Trophoblast cell (in vitro differentiated cells and primary cell): Measurements from ENCODE around the gene DDR2.

Source experiments
- DNase-seq, 2 donors: peaks; one replicate each; pipeline ENCODE4 v3.0.0-alpha.2; 2016
- H2AFZ ChIP-seq: 2 replicates; pipeline ENCODE4 v1.6.1; 2013; ENCODE audit warnings: low read length, moderate library complexity, mild to moderate bottlenecking; ENCODE audit not compliant: insufficient read depth, poor library complexity
- H2AK5ac ChIP-seq: 2 replicates; pipeline ENCODE4 v1.6.1; 2013; ENCODE audit warnings: mild to moderate bottlenecking, low read length
- H2BK120ac ChIP-seq: 2 replicates; pipeline ENCODE4 v1.6.1; 2013; ENCODE audit warnings: low read length, mild to moderate bottlenecking, moderate library complexity; ENCODE audit not compliant: insufficient read depth, poor library complexity
- H2BK12ac ChIP-seq: 2 replicates; pipeline ENCODE4 v1.6.1; 2013; ENCODE audit warnings: mild to moderate bottlenecking, low read length, moderate library complexity
- H2BK5ac ChIP-seq: 2 replicates; pipeline ENCODE4 v1.6.1; 2013; ENCODE audit warnings: low read length, low read depth, moderate library complexity, mild to moderate bottlenecking; ENCODE audit not compliant: poor library complexity
- H3K14ac ChIP-seq: 2 replicates; pipeline ENCODE4 v1.6.1; 2013; ENCODE audit warnings: mild to moderate bottlenecking, low read length
- H3K18ac ChIP-seq: 2 replicates; pipeline ENCODE4 v1.6.1; 2013; ENCODE audit warnings: mild to moderate bottlenecking, low read length
- H3K23ac ChIP-seq: 2 replicates; pipeline ENCODE4 v1.6.1; 2013; ENCODE audit warnings: low read length
- H3K27ac ChIP-seq: 2 replicates; pipeline ENCODE4 v1.5.1; 2013; ENCODE audit warnings: low read depth, mild to moderate bottlenecking, inconsistent platforms, low read length, moderate library complexity
- H3K27me3 ChIP-seq: 2 replicates; pipeline ENCODE4 v1.6.1; 2013; ENCODE audit warnings: inconsistent platforms, mild to moderate bottlenecking, low read length, moderate library complexity; ENCODE audit not compliant: insufficient read depth
- H3K36me3 ChIP-seq, 2 experiments: 1 replicate in 1 of 2; 2 replicates in 1 of 2; pipeline ENCODE4 v1.6.1; 2013; ENCODE audit warnings: low read length in 2 of 2, mild to moderate bottlenecking in 2 of 2, moderate library complexity in 1 of 2; ENCODE audit not compliant: insufficient read depth in 2 of 2, control insufficient read depth in 1 of 2
- H3K4ac ChIP-seq: 2 replicates; pipeline ENCODE4 v1.6.1; 2013; ENCODE audit warnings: low read depth, mild to moderate bottlenecking, low read length, moderate library complexity
- H3K4me1 ChIP-seq, 2 experiments: 1 replicate in 1 of 2; 2 replicates in 1 of 2; pipeline ENCODE4 v1.6.1; 2013; ENCODE audit warnings: low read length in 2 of 2, mild to moderate bottlenecking in 2 of 2, moderate library complexity in 1 of 2; ENCODE audit not compliant: insufficient read depth in 2 of 2, control insufficient read depth in 1 of 2
- H3K4me2 ChIP-seq: 2 replicates; pipeline ENCODE4 v1.6.1; 2013; ENCODE audit warnings: inconsistent platforms, mild to moderate bottlenecking, low read length, moderate library complexity
- H3K4me3 ChIP-seq: 2 replicates; pipeline ENCODE4 v1.5.1; 2013; ENCODE audit warnings: mild to moderate bottlenecking, low read depth, low read length, inconsistent platforms
- H3K79me1 ChIP-seq: one replicate; pipeline ENCODE4 v1.6.1; 2013; ENCODE audit warnings: low read length
- H3K79me2 ChIP-seq: 2 replicates; pipeline ENCODE4 v1.6.1; 2013; ENCODE audit warnings: low read length, mild to moderate bottlenecking; ENCODE audit not compliant: control insufficient read depth, insufficient read depth, poor library complexity
- H3K9ac ChIP-seq: 2 replicates; pipeline ENCODE4 v1.6.1; 2013; ENCODE audit warnings: mild to moderate bottlenecking, low read length
- H3K9me3 ChIP-seq: 2 replicates; pipeline ENCODE4 v1.6.1; 2013; ENCODE audit warnings: low read depth, mild to moderate bottlenecking, control low read depth, inconsistent platforms, low read length; ENCODE audit not compliant: insufficient read depth
- H4K12ac ChIP-seq: 2 replicates; pipeline ENCODE4 v1.6.1; 2013; ENCODE audit warnings: low read depth, mild to moderate bottlenecking, low read length, moderate library complexity
- H4K8ac ChIP-seq: 2 replicates; pipeline ENCODE4 v1.6.1; 2013; ENCODE audit warnings: low read depth, mild to moderate bottlenecking, low read length, moderate library complexity
- H4K91ac ChIP-seq: one replicate; pipeline ENCODE4 v1.6.1; 2013; ENCODE audit warnings: low read depth, mild to moderate bottlenecking, low read length, moderate library complexity
- WGBS: extraction: QIAGEN DNeasy Blood & Tissue Kit; methylation state at CpG from one replicate; pipeline ENCODE4 v1.1.7; 2013; ENCODE audit warnings: missing lambda C conversion rate; ENCODE audit not compliant: insufficient read length, insufficient coverage; ENCODE audit errors: extremely low coverage; 5-methylcytosine and 5-hydroxymethylcytosine counted together

The DDR2 gene

GRCh38 chr1:162667381-162668080, 35.3 kb downstream of the DDR2 start:
- Histone ChIP-seq H3K23ac (no peak overlapping the region), H3K79me2 (no peaks in the 10 kb centered on the region), H2AK5ac (no peak overlapping the region), H3K4me1 (peaks cover 5 to 7% of the 10 kb centered on the region in 2 experiments), H3K9me3 (peaks cover 2% of the 10 kb centered on the region), H3K4ac (no peak overlapping the region), H4K8ac (peak overlapping the region; percentile 34), H2BK5ac (no peak overlapping the region), H3K14ac (no peak overlapping the region), H3K18ac (no peak overlapping the region), H2BK120ac (peak overlapping the region; percentile 73), H4K91ac (no peak overlapping the region), H3K79me1 (peaks cover 15% of the 10 kb centered on the region), H4K12ac (no peak overlapping the region), H3K9ac (no peak overlapping the region), H3K27ac (peak overlapping the region; percentile 0), H3K27me3 (no peaks in the 10 kb centered on the region), H3K36me3 (no peaks in the 10 kb centered on the region), H3K4me2 (no peak overlapping the region), H2BK12ac (peak overlapping the region; percentile 95), H3K4me3 (no peak overlapping the region), H2AFZ (no peak overlapping the region)
- DNase-seq: no peak
- no CpG with 5 or more reads among the region's 2 CpGs for WGBS

GRCh38 chr1:162670928-162671663, 38.8 kb downstream of the DDR2 start:
- no peak overlapping the region for H2BK12ac ChIP-seq
- no peak overlapping the region for H3K18ac ChIP-seq
- no peak overlapping the region for H3K4me2 ChIP-seq
- H4K8ac ChIP-seq: no peak overlapping the region
- no peak overlapping the region for H4K91ac ChIP-seq
- no peaks in the 10 kb centered on the region for H3K36me3 ChIP-seq
- no peak overlapping the region for H2BK5ac ChIP-seq
- H3K27ac ChIP-seq: no peak overlapping the region
- H3K27me3 ChIP-seq: no peaks in the 10 kb centered on the region
- H3K4me1 ChIP-seq: peaks cover 2 to 4% of the 10 kb centered on the region in 2 experiments
- H3K9me3 ChIP-seq: no peaks in the 10 kb centered on the region
- no CpG with 5 or more reads among the region's 8 CpGs for WGBS
- no peak overlapping the region for H3K23ac ChIP-seq
- no peak overlapping the region for H3K4me3 ChIP-seq
- H3K14ac ChIP-seq: no peak overlapping the region
- no peak overlapping the region for H2AK5ac ChIP-seq
- H3K9ac ChIP-seq: no peak overlapping the region
- H4K12ac ChIP-seq: no peak overlapping the region
- no peak for DNase-seq
- no peak overlapping the region for H2AFZ ChIP-seq
- H3K4ac ChIP-seq: no peak overlapping the region
- no peak overlapping the region for H2BK120ac ChIP-seq
- H3K79me2 ChIP-seq: no peaks in the 10 kb centered on the region
- peaks cover 7% of the 10 kb centered on the region for H3K79me1 ChIP-seq

GRCh38 chr1:162671664-162672410, 39.6 kb downstream of the DDR2 start:
- Histone ChIP-seq H3K9ac (no peak overlapping the region), H3K79me1 (peaks cover 5% of the 10 kb centered on the region), H3K18ac (no peak overlapping the region), H3K36me3 (no peaks in the 10 kb centered on the region), H3K9me3 (no peaks in the 10 kb centered on the region), H3K23ac (no peak overlapping the region), H2BK5ac (no peak overlapping the region), H3K79me2 (no peaks in the 10 kb centered on the region), H4K91ac (no peak overlapping the region), H2BK12ac (no peak overlapping the region), H2AK5ac (no peak overlapping the region), H3K4me2 (no peak overlapping the region), H3K4ac (no peak overlapping the region), H4K12ac (no peak overlapping the region), H3K27ac (no peak overlapping the region), H3K27me3 (no peaks in the 10 kb centered on the region), H3K4me1 (peaks cover 0 to 3% of the 10 kb centered on the region in 2 experiments), H4K8ac (no peak overlapping the region), H2AFZ (no peak overlapping the region), H3K14ac (no peak overlapping the region), H2BK120ac (no peak overlapping the region), H3K4me3 (no peak overlapping the region)
- DNase-seq: no peak
- no CpG with 5 or more reads among the region's 5 CpGs for WGBS

- no peak overlapping the region for H3K23ac ChIP-seq
- DNase-seq: no peak
- H3K9me3 ChIP-seq: no peaks in the 10 kb centered on the region
- H3K27me3 ChIP-seq: no peaks in the 10 kb centered on the region
- no peak overlapping the region for H4K8ac ChIP-seq
- H4K91ac ChIP-seq: no peak overlapping the region
- no peak overlapping the region for H3K4me3 ChIP-seq
- no peak overlapping the region for H3K27ac ChIP-seq
- no peak overlapping the region for H3K18ac ChIP-seq
- H3K79me2 ChIP-seq: no peaks in the 10 kb centered on the region
- H2AK5ac ChIP-seq: no peak overlapping the region
- no peak overlapping the region for H2BK5ac ChIP-seq
- no peak overlapping the region for H3K4me2 ChIP-seq
- WGBS: no CpG with 5 or more reads among the region's 3 CpGs
- H2BK120ac ChIP-seq: no peak overlapping the region
- H3K36me3 ChIP-seq: no peaks in the 10 kb centered on the region
- peaks cover 0 to 3% of the 10 kb centered on the region in 2 experiments for H3K4me1 ChIP-seq
- no peak overlapping the region for H2BK12ac ChIP-seq
- no peak overlapping the region for H3K9ac ChIP-seq
- no peak overlapping the region for H2AFZ ChIP-seq
- no peak overlapping the region for H4K12ac ChIP-seq
- peaks cover 3% of the 10 kb centered on the region for H3K79me1 ChIP-seq
- H3K4ac ChIP-seq: no peak overlapping the region
- no peak overlapping the region for H3K14ac ChIP-seq
Observed at GRCh38 chr1:162672622-162673260, 40.5 kb downstream of the DDR2 start.
